GM21360 (cell line): ENCODE results near the gene STARD13.

Experiments used
- ATAC-seq: cut with Tn5 transposase; IDR thresholded peaks from one replicate; pipeline ENCODE4 v1.9.1; 2021; ENCODE audit warnings: mild to moderate bottlenecking, moderate library complexity; ENCODE audit not compliant: unreplicated experiment

The STARD13 gene

DNA sequence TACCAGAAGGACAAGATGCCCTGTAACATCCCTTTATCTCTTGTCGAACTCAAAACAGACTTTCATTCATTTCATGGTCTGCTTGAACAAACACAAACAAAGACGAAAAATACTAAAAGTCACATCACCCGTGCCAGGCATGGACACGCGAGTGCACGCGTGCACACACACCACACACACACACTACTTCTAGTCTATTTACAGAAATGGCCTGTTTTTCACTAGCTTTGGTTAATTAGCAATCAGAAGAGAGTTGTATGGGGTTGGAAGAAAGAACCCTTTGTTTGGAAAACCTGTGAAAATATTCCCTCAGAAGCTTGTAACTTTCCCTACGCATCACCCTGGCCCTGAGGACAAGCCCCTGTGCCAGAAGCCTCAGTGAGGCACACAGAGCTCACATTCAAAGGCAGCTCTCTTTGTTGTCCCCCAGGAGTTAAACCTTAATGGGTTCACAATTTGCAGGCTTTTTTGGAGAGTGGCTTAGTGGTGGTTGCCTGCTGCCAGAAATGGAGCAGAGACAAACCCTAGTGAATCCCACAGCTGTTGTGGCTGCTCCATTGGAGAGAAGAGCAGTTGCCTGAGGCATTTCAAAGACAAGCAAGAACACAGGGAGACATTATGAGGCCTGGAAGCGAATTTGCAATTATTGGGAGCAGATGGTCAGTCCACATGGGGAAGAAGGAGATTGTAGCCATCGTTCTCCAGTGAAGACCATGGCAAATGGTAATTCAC is 55.9 kb downstream of the STARD13 start:
- ATAC-seq, result no peak

DNA sequence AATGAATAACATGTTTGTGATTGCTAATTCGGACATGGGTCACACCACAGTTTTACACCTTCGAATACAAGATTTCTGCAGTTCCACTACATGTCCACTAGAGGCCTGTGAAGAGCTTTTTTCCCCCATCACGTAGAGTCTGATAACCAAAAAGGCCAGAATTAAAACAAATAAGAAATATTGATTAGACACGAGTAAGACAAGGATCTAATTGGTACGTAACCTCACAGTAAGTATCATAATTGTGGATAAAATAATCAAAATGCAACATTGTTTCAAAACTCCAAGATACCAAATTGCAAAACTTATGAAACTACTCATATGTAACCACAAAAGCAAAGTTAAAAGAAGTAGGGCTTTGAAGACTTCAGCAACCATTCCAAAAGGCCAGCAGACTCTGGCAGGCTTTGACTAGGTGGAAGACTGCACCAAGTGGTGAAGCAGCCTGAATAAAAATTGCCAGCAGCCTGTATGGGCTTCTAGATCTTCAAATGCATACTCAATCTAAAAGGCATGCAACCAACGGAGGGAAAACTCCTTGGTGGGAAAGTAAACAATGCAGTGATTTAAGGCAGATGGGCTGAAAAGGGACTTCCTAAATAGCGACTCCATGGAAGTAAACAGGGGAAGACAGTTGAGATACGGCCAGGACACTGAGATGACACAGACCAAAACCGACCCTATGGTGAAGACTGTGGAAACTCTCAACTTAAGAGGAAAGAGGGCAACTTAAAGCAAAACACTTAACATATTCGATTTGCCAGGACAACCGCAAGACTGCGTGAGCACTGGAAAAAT is 56.7 kb downstream of the STARD13 start:
- no peak for ATAC-seq

DNA sequence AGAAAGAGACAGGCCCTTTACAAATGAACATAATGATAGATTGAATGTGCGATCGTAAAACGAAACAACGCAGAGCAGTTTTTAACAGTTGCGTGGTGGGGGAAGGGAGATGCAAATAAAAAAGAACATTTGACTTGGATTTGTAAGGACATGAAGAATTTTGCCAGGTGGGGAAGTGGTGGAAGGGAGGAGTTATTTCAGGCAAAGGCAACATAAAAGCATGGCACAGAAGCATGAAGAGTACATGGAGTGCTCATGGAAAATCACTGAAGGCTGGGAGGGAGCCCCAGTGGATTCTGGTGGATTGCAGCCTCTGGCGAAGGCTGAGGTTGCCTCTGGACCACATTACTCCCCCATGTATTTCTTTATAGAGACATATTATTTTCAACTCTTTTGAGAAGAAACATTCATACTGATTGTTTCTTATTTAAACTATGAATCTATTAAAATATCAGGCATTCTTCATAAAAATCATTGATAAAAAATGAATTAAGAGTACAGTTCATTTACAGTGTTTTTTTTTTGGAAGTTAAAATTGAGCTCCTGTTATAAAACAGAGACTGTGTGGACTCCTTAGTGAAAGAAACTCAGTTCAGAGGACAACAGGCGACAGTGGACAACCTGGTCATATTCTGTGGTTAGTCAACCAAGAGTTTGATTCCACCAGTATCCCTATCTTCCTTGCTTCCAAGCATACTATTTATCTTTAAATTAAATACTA is 57.5 kb downstream of the STARD13 start:
- ATAC-seq, result no peak

DNA sequence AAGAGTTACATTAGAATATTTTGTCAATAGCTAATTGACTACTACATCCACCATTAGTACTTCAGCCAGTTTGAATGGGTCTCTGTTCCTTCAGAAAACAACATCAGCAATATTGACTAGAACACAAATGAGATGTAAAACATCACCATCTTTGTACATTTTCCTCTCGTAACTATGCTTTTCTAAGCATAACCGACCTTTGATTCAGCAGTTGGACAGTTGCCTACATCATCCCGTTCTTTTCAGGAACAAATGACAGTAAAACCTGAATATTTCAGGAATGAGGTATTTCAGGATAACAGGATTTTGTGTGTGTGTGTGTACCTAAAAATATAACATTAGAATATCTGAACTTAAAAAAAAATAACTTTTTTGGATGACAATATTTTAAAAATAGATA is 60.9 kb downstream of the STARD13 start:
- ATAC-seq, result no peak

GRCh38 chr13:33224191-33224590 is 61.4 kb downstream of the STARD13 start:
- no peak for ATAC-seq

GRCh38 chr13:33219926-33220325 is 65.6 kb downstream of the STARD13 start:
- ATAC-seq, result no peak

DNA sequence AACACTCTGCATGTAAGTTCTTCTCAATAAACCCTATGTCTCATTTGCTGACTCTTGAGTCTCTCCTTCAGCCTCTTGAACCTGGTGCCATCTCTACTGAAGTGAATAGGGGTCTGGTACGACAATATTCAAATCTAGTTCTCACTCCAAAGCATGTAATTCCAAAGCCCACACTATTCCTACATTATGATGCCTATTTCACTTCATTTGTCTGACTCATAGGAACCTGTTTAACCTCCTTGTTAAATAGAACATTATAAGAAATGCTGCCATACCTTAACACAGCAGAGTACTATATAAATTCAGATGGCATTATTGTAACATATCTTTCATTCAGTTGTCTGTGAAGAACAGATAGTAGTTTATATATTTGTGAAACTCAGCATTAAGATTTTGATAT is 67.1 kb downstream of the STARD13 start:
- ATAC-seq, result no peak

DNA sequence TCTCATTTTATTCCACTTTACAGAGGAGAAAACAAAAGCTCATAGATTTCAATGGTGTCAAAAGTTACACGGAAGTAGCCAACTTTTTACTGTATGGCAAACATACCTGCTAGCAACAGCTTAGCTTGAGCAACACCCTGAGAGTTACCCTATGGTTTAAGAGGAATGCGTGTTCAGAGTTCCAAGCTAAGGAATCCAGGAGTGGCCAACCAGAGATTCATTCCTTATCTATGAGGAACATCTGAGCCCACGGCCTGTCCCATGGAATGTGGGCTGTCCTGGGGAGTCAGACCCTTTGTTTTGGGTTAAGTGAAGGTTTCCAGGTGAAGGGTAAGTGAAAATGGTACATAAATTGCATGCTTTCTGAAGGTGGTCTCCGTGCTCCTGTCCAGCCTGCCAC is 67.5 kb downstream of the STARD13 start:
- ATAC-seq, result no peak

GRCh38 chr13:33217256-33217655 is 68.3 kb downstream of the STARD13 start:
- ATAC-seq, result no peak

DNA sequence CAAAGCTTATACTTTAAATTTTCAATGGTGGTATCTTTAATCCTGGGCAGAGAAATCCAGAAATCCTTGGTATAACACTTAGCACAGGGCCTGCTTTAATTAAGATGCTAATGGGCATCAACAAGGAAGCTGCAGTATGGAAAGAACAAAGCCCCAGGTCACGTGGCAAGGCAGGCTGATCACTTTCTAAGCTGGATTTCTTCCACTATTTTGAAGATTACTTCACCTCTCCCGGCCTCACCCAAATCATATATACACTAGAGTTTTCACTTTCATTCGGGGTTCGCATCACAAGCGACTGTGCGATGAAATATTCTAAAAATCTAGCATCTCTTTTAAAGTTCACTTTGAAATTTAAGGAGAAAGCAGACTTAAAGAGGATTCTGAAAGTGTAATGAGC is 71.8 kb downstream of the STARD13 start:
- no peak for ATAC-seq

GRCh38 chr13:33213024-33213768 is 72.4 kb downstream of the STARD13 start:
- no peak for ATAC-seq

DNA sequence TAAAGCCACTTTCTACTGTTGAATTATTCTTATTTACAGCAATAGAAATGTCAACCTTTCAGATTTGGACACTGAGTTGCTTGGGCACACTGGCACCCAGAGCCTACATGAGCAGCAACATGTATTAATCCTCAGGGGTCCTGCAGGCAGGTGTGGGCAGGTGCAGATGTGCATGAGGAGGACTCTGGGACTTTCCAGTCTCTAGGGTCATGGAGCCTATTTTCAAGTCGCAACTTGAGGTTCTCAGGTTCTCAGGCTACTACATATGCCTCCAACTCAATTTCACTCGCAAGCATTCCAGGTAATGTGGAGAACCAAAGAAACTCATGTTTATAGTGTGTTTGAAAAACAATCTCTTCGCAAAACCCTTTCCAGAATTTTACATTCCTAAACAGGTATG is 73.2 kb downstream of the STARD13 start:
- no peak for ATAC-seq

GRCh38 chr13:33210090-33210489 is 75.5 kb downstream of the STARD13 start:
- no peak for ATAC-seq

GRCh38 chr13:33208290-33209220 is 77.0 kb downstream of the STARD13 start:
- ATAC-seq, result no peak

DNA sequence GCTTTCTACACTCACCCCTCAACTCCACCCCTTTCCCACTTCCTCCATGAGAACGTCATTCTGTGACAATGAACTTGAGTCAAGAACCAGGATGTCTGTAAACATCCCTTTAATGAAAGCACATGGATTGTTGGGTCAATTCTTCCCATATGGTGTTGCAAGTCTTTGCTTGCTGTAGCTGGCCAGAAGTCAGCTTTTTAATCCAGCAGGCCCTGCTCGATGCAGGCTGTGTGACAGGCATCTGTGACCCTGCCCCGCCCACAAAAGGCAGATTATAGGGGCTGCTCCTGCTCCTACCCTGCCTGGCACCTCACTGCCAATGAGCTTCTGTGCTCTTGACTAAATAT is 78.0 kb downstream of the STARD13 start:
- ATAC-seq, result no peak

DNA sequence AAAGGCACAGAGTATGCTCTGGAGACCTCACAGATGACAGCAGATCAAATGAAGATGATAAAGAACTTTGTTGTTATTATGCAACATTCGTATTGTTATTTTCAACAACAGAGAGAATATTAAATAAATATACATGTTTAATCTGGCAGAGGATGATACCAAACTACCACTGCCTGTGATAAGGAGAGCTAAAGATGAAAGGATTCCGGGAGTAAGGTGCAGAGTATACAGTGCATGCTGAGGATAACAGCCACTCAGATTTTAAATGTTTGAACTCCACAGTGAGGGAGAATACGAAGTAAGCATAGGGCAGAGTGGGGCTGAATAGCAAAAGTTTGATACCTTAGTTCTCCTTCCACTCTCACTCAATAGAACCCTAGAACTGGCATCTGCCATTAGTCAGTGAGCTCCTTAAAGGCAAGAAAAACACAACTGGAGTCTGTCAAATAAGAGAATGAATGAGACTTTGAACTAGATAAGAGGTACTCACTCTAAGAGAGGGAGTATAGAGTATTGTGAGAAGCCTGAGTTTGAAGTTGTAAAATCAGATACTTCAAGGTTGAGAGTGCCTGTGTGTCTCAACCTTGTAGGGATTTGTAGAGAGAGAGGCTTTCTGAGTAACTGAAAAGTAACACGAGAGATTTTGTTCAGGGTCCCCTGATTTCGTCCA is 78.5 kb downstream of the STARD13 start:
- no peak for ATAC-seq

DNA sequence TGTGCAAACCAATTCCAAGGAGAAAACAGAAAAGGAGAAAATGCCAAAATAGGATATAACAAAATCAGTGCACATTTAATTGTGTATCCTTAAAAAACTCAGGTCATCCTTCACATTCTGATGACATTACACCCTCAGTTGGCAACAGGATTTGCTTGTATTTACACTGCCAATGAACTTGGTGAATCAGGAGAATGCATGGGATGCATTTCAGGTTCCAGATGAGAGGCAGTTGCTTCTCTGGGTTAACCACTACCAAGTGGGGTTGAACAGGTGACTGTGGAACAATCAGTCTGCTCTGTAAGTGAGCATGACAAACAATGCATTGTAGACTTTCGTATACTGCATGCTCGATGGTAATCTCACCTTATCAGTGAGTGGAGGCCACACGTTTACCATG is 79.1 kb downstream of the STARD13 start:
- no peak for ATAC-seq

GRCh38 chr13:33205804-33206221 is 79.7 kb downstream of the STARD13 start:
- ATAC-seq, result peak; percentile 46

DNA sequence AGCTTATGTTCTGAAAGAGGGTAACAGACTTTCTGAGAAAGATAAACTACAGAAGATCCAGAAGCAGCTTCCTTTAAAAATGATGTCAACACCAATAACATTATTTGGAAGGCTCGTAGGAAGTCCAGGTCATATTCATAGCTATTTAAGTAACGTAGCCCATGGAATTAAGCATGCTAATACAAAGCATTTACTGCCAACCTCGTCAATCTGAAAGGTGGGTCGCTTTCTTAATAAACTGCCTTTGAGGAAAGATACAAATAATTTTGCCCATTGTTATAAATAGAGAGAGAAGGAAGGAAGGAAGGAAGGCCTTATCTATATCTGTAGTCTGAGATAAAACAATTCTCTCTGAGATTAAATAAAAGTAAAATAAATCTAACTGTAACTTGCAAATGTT is 80.3 kb downstream of the STARD13 start:
- no peak for ATAC-seq
